ENCODE results near the gene ACP5. TPM values are rescaled to one million over a fixed set of nuclear protein-coding genes. Genes with fewer than 3 reads are reported as not detected.
A peak's percentile ranks its signal among the peaks of the same experiment; 100 is the strongest.

The ACP5 gene
- total and polyA plus RNA-seq, 2 of the 4 experiments (the other 2 are of a cell fraction): 0.54 to 1.2 TPM

- H3K27me3 ChIP-seq (ENCODE audit: control insufficient read depth, insufficient read depth, low read length): no peaks in the 10 kb centered on the region
- H2AFZ ChIP-seq (replicated peaks; ENCODE audit: low read length, poor library complexity): no peak overlapping the region
- H3K4me2 ChIP-seq (ENCODE audit: low read depth, low read length): no peak overlapping the region
- peaks cover 7 to 25% of the 10 kb centered on the region in 2 experiments for H3K79me1 ChIP-seq (ENCODE audit: low read depth in 1 of 2, low read length in 2 of 2)
- H2AK5ac ChIP-seq (ENCODE audit: low read depth, low read length): 0 out of 2 replicates have a peak overlapping the region, but pooled peaks have one; percentile 8
- ChIA-PET POLR2A (ENCODE audit: unreplicated experiment) (no interaction called here), CTCF (no interaction called here)
- H4K91ac ChIP-seq (ENCODE audit: insufficient read depth, low read depth, low read length): no peak overlapping the region
- H2BK15ac ChIP-seq (ENCODE audit: low read depth, low read length): no peak overlapping the region
- no peak for TF ChIP-seq NFE2L2 (IDR thresholded peaks at IDR 0.05; ENCODE audit: low read depth, low read length)
- no peak for TF ChIP-seq MAZ (IDR thresholded peaks at IDR 0.05; ENCODE audit: borderline replicate concordance, low read depth, low read length)
- TF ChIP-seq ELK1 (IDR thresholded peaks at IDR 0.05; ENCODE audit: borderline replicate concordance, low read depth, low read length): no peak
- no peak for TF ChIP-seq FOS (IDR thresholded peaks at IDR 0.05; ENCODE audit: low read depth, low read length)
- no peak for TF ChIP-seq RCOR1 (IDR thresholded peaks at IDR 0.05; ENCODE audit: insufficient replicate concordance, low read length)
- TF ChIP-seq USF2 (IDR thresholded peaks at IDR 0.05; ENCODE audit: low read depth, low read length): no peak
- TF ChIP-seq RFX5 (IDR thresholded peaks at IDR 0.05; ENCODE audit: low read depth, low read length): no peak
- in situ Hi-C loops (cut with MboI; ENCODE audit: low sequenced_read_pairs): no loop called here
- H3K4me3 ChIP-seq (ENCODE audit: insufficient read depth, low read depth, low read length): no peak overlapping the region
- intact Hi-C loops (cut with micrococcal nuclease): no loop called here
- H2BK5ac ChIP-seq (ENCODE audit: low read depth, low read length, poor library complexity, severe bottlenecking): no peak overlapping the region
- no peak overlapping the region for H3K56ac ChIP-seq (ENCODE audit: extremely low read depth, insufficient read depth, low read length)
- H3K4me1 ChIP-seq (ENCODE audit: control insufficient read depth, insufficient read depth, low read length): peaks cover 16% of the 10 kb centered on the region
- no peak overlapping the region for H2AK9ac ChIP-seq (replicated peaks; ENCODE audit: low read depth, low read length, poor library complexity)
- H2BK20ac ChIP-seq (ENCODE audit: low read depth, low read length): no peak overlapping the region
- H2BK120ac ChIP-seq (ENCODE audit: low read depth, low read length): no peak overlapping the region
- no peaks in the 10 kb centered on the region for H4K20me1 ChIP-seq (ENCODE audit: insufficient read depth, low read length)
- ATAC-seq (ENCODE audit: low read depth): no peak
- H3K9ac ChIP-seq (ENCODE audit: low read depth, low read length): no peak overlapping the region
- H3K18ac ChIP-seq (ENCODE audit: low read depth, low read length): no peak overlapping the region
- WGBS, 2 experiments (ENCODE audit: extremely low coverage in 2 of 2, insufficient read length in 1 of 2): no CpG with 5 or more reads among the region's 3 CpGs
- H3K9me1 ChIP-seq (ENCODE audit: insufficient read depth, low read length): peaks cover 11% of the 10 kb centered on the region
- dilution Hi-C loops (cut with HindIII; ENCODE audit: low sequenced_read_pairs, unreplicated experiment): no loop called here
- no peak for DNase-seq
- no peak overlapping the region for H3K14ac ChIP-seq (replicated peaks; ENCODE audit: low read depth, low read length)
- no peak overlapping the region for H3K27ac ChIP-seq (ENCODE audit: insufficient read depth, low read length)
- no peak overlapping the region for H3K23ac ChIP-seq (ENCODE audit: low read depth, low read length)
- H4K5ac ChIP-seq (ENCODE audit: low read depth, low read length): no peak overlapping the region
- no peaks in the 10 kb centered on the region for H3K9me3 ChIP-seq (ENCODE audit: control insufficient read depth, insufficient read depth, low read length)
- no peak overlapping the region for H4K8ac ChIP-seq (ENCODE audit: low read depth in 2 of 2, low read length in 2 of 2)
- no TSS peak for BruUV-seq (replicated peaks)
- H3K4ac ChIP-seq (ENCODE audit: low read depth, low read length): no peak overlapping the region
- peaks cover 11% of the 10 kb centered on the region for H3K36me3 ChIP-seq (ENCODE audit: control insufficient read depth, insufficient read depth, low read length)
Measured at GRCh38 chr19:11541238-11541637, 36.2 kb downstream of the ACP5 start.

All from IMR-90 (cell line).